HepG2 (cell line): Measurements from ENCODE around the gene MYD88. TPM values are rescaled to one million over a fixed set of nuclear protein-coding genes. Genes with fewer than 3 reads are reported as not detected.

ENCODE experiments used
- CTCF ChIP-seq: sonication (generic); formaldehyde crosslinking; IDR thresholded peaks from 2 replicates; pipeline ENCODE4 v1.5.0; 2020; ENCODE audit warnings: mild to moderate bottlenecking, missing genetic modification reagents, moderate library complexity
- DNMT3B ChIP-seq: conservative IDR thresholded peaks from 2 replicates; pipeline ENCODE4 v1.6.1; 2016; ENCODE audit warnings: missing biosample characterization, control low read depth
- EP300 ChIP-seq, 3 experiments: sonication (generic) in 1 of 3; formaldehyde crosslinking in 1 of 3; IDR thresholded peaks; 2 replicates each; pipeline versions ENCODE4 v1.5.1 to v1.6.1; 2011 to 2020; ENCODE audit warnings: low read depth in 2 of 3, low read length in 2 of 3, borderline replicate concordance in 1 of 3, improper control_type of control experiment in 1 of 3, mild to moderate bottlenecking in 1 of 3, missing genetic modification reagents in 1 of 3, moderate library complexity in 1 of 3
- HNRNPLL ChIP-seq: fragments of 200-400 bp; formaldehyde crosslinking; IDR thresholded peaks from 2 replicates; pipeline ENCODE4 v1.6.1; 2017; ENCODE audit warnings: mild to moderate bottlenecking, low read depth, low read length; ENCODE audit not compliant: poor library complexity, severe bottlenecking
- KLF13 ChIP-seq: sonication (generic); formaldehyde crosslinking; IDR thresholded peaks from 2 replicates; pipeline ENCODE4 v1.4.0; 2020; ENCODE audit warnings: mild to moderate bottlenecking, missing genetic modification reagents
- MAFG ChIP-seq: sonication (generic); formaldehyde crosslinking; IDR thresholded peaks from 2 replicates; pipeline ENCODE4 v1.5.1; 2020; ENCODE audit warnings: mild to moderate bottlenecking, missing genetic modification reagents
- NCOR1 ChIP-seq: fragments of 200-600 bp; sonication (generic); IDR thresholded peaks from 2 replicates; pipeline ENCODE4 v1.7.0; 2017; ENCODE audit warnings: antibody characterized with exemption, low read length, borderline replicate concordance
- NRL ChIP-seq: sonication (generic); formaldehyde crosslinking; IDR thresholded peaks from 2 replicates; pipeline ENCODE4 v1.5.0; 2020; ENCODE audit warnings: missing genetic modification reagents, mild to moderate bottlenecking, moderate library complexity, borderline replicate concordance
- RARG ChIP-seq: sonication (generic); formaldehyde crosslinking; IDR thresholded peaks from 2 replicates; pipeline ENCODE4 v1.4.0; 2020; ENCODE audit warnings: low read depth, mild to moderate bottlenecking, missing genetic modification reagents
- SMARCE1 ChIP-seq: fragments of 450-650 bp; IDR thresholded peaks from 2 replicates; pipeline ENCODE4 v1.6.1; 2017; ENCODE audit warnings: borderline replicate concordance
- USF2 ChIP-seq, 2 experiments: sonication (generic) in 1 of 2; formaldehyde crosslinking in 1 of 2; IDR thresholded peaks; 2 replicates each; pipeline versions ENCODE4 v1.5.1 to v1.6.1; 2011 to 2020; ENCODE audit warnings: borderline replicate concordance in 1 of 2, low read depth in 1 of 2, low read length in 1 of 2, mild to moderate bottlenecking in 1 of 2, missing genetic modification reagents in 1 of 2, moderate library complexity in 1 of 2
- ZBTB7B ChIP-seq: sonication (generic); formaldehyde crosslinking; IDR thresholded peaks from 2 replicates; pipeline ENCODE4 v1.4.0; 2020; ENCODE audit warnings: missing genetic modification reagents
- ZFP90 ChIP-seq: sonication (generic); formaldehyde crosslinking; IDR thresholded peaks from 2 replicates; pipeline ENCODE4 v1.8.0; 2022; ENCODE audit warnings: missing genetic modification reagents, mild to moderate bottlenecking, inconsistent platforms, borderline replicate concordance
- ZFX ChIP-seq: sonication (generic); formaldehyde crosslinking; IDR thresholded peaks from 2 replicates; pipeline ENCODE4 v1.4.0; 2020; ENCODE audit warnings: mild to moderate bottlenecking, low read depth, missing genetic modification reagents, moderate library complexity
- ZNF317 ChIP-seq: sonication (generic); formaldehyde crosslinking; IDR thresholded peaks from 2 replicates; pipeline ENCODE4 v1.5.0; 2020; ENCODE audit warnings: mild to moderate bottlenecking, missing genetic modification reagents
- ZNF530 ChIP-seq: sonication (generic); formaldehyde crosslinking; IDR thresholded peaks from 2 replicates; pipeline ENCODE4 v1.5.0; 2020; ENCODE audit warnings: low read depth, mild to moderate bottlenecking, missing genetic modification reagents
- ZNF543 ChIP-seq: sonication (generic); formaldehyde crosslinking; IDR thresholded peaks from 2 replicates; pipeline ENCODE4 v1.4.0; 2020; ENCODE audit warnings: mild to moderate bottlenecking, missing genetic modification reagents
- ZNF550 ChIP-seq: sonication (generic); formaldehyde crosslinking; IDR thresholded peaks from 2 replicates; pipeline ENCODE4 v1.4.0; 2020; ENCODE audit warnings: mild to moderate bottlenecking, missing genetic modification reagents, borderline replicate concordance
- ZNF7 ChIP-seq: IDR thresholded peaks from 2 replicates; pipeline ENCODE4 v1.6.1; 2016; ENCODE audit warnings: missing biosample characterization, missing genetic modification reagents
- ZNF724P ChIP-seq: sonication (generic); formaldehyde crosslinking; IDR thresholded peaks from 2 replicates; pipeline ENCODE4 v1.8.0; 2022; ENCODE audit warnings: missing genetic modification reagents, borderline replicate concordance
- ZNF788 ChIP-seq: sonication (generic); formaldehyde crosslinking; IDR thresholded peaks from 2 replicates; pipeline ENCODE4 v1.5.0; 2020; ENCODE audit warnings: mild to moderate bottlenecking, missing genetic modification reagents, borderline replicate concordance
- polyA plus RNA-seq, 8 experiments: library from polyadenylated mRNA; depleted of rRNA in 3 of 8; stranded (reverse) in 7 of 8; unstranded in 1 of 8; fragments of >200 nt; fragmentation: Illumina TruSeq in 4 of 8; extraction: Trizol in 4 of 8; gene quantifications; 2 replicates each; pipeline versions ENCODE4 v1.2.1 to v1.2.3, GENCODE V29; 2011 to 2016; ENCODE audit warnings: low read depth in 4 of 8, missing spikeins in 1 of 8, mixed read lengths in 1 of 8; ENCODE audit not compliant: insufficient read depth in 1 of 8
- total RNA-seq, 5 experiments: library from RNA; depleted of rRNA; stranded (reverse); fragments of >200 nt; fragmentation: Illumina TruSeq; extraction: Trizol; gene quantifications; 2 replicates each; pipeline ENCODE4 v1.2.3, GENCODE V29; 2016; ENCODE audit warnings: low read depth in 1 of 5
- TF ChIP-seq, protein P1 (sequence below): sonication (generic); formaldehyde crosslinking; IDR thresholded peaks from 2 replicates; pipeline ENCODE4 v1.4.0; 2020; ENCODE audit warnings: low read depth, mild to moderate bottlenecking, missing genetic modification reagents

Gene MYD88
- total and polyA plus RNA-seq, 2 of the 13 experiments (the other 11 are each of a cell fraction or from before 2014, with no cell fraction given) = 7.6 to 32.7 TPM

GRCh38 chr3:38133557-38134405 is 4.7 kb upstream of the MYD88 start (continued):
- peak; percentile 50; the same call in 1 of the 2 replicates for TF ChIP-seq NRL (CRISPR knock-in tag)
- no peak for TF ChIP-seq SMARCE1
- peak; percentile 83 for TF ChIP-seq ZFX (CRISPR knock-in tag)
- TF ChIP-seq ZNF7 = peak; percentile 80
- TF ChIP-seq ZNF788 (CRISPR knock-in tag) = peak; percentile 76; the same call in 1 of the 2 replicates
- TF ChIP-seq EP300 (IDR thresholded peaks at IDR 0.05; ENCODE audit: low read depth in 2 of 2, low read length in 2 of 2) = peak in 1 of 2 experiments; percentile 94; a peak in 3 of 4 replicates
- peak; percentile 84 for TF ChIP-seq EP300 (CRISPR knock-in tag; IDR thresholded peaks at IDR 0.05; ENCODE audit: borderline replicate concordance)
- no peak for TF ChIP-seq RARG (CRISPR knock-in tag)
- TF ChIP-seq ZNF317 (CRISPR knock-in tag) = peak; percentile 84
- TF ChIP-seq ZNF530 (CRISPR knock-in tag) = no peak
- TF ChIP-seq USF2 (IDR thresholded peaks at IDR 0.05; ENCODE audit: low read depth, low read length) = no peak
- TF ChIP-seq USF2 (CRISPR knock-in tag; IDR thresholded peaks at IDR 0.05; ENCODE audit: borderline replicate concordance) = no peak
- TF ChIP-seq CTCF (CRISPR knock-in tag) = 0 out of 2 replicates have a peak, but pooled peaks have one; percentile 17
- TF ChIP-seq DNMT3B (CRISPR knock-in tag) = 0 out of 2 replicates have a peak, but pooled peaks have one; percentile 34
- peak; percentile 96 for TF ChIP-seq NCOR1
- no peak for TF ChIP-seq ZNF550
- peak; percentile 44; the same call in 1 of the 2 replicates for TF ChIP-seq ZNF724P (CRISPR knock-in tag)
- no peak; the same call in 1 of the 2 replicates for TF ChIP-seq ZFP90 (CRISPR knock-in tag)
- TF ChIP-seq HNRNPLL = no peak
- no peak for TF ChIP-seq MAFG (CRISPR knock-in tag)
- no peak for TF ChIP-seq KLF13 (CRISPR knock-in tag)
- TF ChIP-seq ZBTB7B (CRISPR knock-in tag) = peak; percentile 50; the same call in 1 of the 2 replicates
- peak; percentile 81; the same call in 1 of the 2 replicates for TF ChIP-seq ZNF543 (CRISPR knock-in tag)
- TF ChIP-seq, protein P1, sequence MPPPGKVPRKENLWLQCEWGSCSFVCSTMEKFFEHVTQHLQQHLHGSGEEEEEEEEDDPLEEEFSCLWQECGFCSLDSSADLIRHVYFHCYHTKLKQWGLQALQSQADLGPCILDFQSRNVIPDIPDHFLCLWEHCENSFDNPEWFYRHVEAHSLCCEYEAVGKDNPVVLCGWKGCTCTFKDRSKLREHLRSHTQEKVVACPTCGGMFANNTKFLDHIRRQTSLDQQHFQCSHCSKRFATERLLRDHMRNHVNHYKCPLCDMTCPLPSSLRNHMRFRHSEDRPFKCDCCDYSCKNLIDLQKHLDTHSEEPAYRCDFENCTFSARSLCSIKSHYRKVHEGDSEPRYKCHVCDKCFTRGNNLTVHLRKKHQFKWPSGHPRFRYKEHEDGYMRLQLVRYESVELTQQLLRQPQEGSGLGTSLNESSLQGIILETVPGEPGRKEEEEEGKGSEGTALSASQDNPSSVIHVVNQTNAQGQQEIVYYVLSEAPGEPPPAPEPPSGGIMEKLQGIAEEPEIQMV (CRISPR knock-in tag) = peak; percentile 75; the same call in 1 of the 2 replicates
